Kasumi-1 (cell line): Measurements from ENCODE around the gene OR51B6.
"Not testable (repeated sequence)": the region's sequence is repeated elsewhere in the genome, so short reads cannot be mapped to it uniquely, and the experiment has no call there.

ENCODE experiments used
- DNase-seq, 2 experiments: peaks; one replicate each; lab custom pipeline; 2025; lab: John Stamatoyannopoulos, UW

Gene OR51B6

GRCh38 chr11:5364214-5364613 is 12.9 kb downstream of the OR51B6 start:
- DNase-seq, result no peak

GRCh38 chr11:5366365-5366764 is 15.1 kb downstream of the OR51B6 start:
- DNase-seq, result not testable (repeated sequence)

- no peak for DNase-seq
Measured at GRCh38 chr11:5366856-5367255, 15.5 kb downstream of the OR51B6 start.

GRCh38 chr11:5367448-5368074 is 16.3 kb downstream of the OR51B6 start:
- DNase-seq, result no peak

- no peak for DNase-seq
Measured at GRCh38 chr11:5368502-5369043, 17.3 kb downstream of the OR51B6 start.

GRCh38 chr11:5369789-5370188 is 18.5 kb downstream of the OR51B6 start:
- DNase-seq, result no peak

GRCh38 chr11:5380740-5381342 is 29.5 kb downstream of the OR51B6 start:
- peak; percentile 40 to 57 for DNase-seq

- DNase-seq, result no peak
Measured at GRCh38 chr11:5383576-5383975, 32.3 kb downstream of the OR51B6 start, which contains the start of gene OR51M1. Gene OR51M1, plus strand, starts transcription at chr11:5383812. Its CDS starts 5,587 bp downstream, at chr11:5389399.

- DNase-seq, result no peak
Measured at GRCh38 chr11:5384335-5384734, 33.0 kb downstream of the OR51B6 start.

GRCh38 chr11:5390210-5390609 is 38.9 kb downstream of the OR51B6 start:
- DNase-seq, result no peak

- no peak for DNase-seq
Measured at GRCh38 chr11:5394091-5394490, 42.8 kb downstream of the OR51B6 start.

- DNase-seq, result no peak
Measured at GRCh38 chr11:5398936-5399335, 47.6 kb downstream of the OR51B6 start.
